ENCODE measurements around the gene PTPRH.

- TF ChIP-seq, protein P1, sequence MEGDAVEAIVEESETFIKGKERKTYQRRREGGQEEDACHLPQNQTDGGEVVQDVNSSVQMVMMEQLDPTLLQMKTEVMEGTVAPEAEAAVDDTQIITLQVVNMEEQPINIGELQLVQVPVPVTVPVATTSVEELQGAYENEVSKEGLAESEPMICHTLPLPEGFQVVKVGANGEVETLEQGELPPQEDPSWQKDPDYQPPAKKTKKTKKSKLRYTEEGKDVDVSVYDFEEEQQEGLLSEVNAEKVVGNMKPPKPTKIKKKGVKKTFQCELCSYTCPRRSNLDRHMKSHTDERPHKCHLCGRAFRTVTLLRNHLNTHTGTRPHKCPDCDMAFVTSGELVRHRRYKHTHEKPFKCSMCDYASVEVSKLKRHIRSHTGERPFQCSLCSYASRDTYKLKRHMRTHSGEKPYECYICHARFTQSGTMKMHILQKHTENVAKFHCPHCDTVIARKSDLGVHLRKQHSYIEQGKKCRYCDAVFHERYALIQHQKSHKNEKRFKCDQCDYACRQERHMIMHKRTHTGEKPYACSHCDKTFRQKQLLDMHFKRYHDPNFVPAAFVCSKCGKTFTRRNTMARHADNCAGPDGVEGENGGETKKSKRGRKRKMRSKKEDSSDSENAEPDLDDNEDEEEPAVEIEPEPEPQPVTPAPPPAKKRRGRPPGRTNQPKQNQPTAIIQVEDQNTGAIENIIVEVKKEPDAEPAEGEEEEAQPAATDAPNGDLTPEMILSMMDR (optimal IDR thresholded peaks at IDR 0.05 in 1 of 3, IDR thresholded peaks at IDR 0.05 in 1 of 3, conservative IDR thresholded peaks at IDR 0.05 in 1 of 3; ENCODE audit: extremely low read depth in 1 of 3, insufficient read depth in 2 of 3, low read length in 3 of 3), result no peak
- TF ChIP-seq EZH2 (IDR thresholded peaks at IDR 0.05; ENCODE audit: low read length), result no peak
Observed at GRCh38 chr19:55188625-55189024, 20.7 kb downstream of the PTPRH start.
